SK-N-SH (cell line): ENCODE data around the gene FGF19. TPM values are rescaled to one million over a fixed set of nuclear protein-coding genes. Genes with fewer than 3 reads are reported as not detected.

Experiments
- CTCF ChIA-PET: fragments of 300-600, 350-600 bp; formaldehyde crosslinking; extraction: SDS; loops from one replicate; lab custom pipeline; 2021; lab: Yijun Ruan, JAX
- POLR2A ChIA-PET: fragments of 350-600 bp; sonication (Branson Sonifier 250); formaldehyde crosslinking; extraction: SDS; loops from one replicate; lab custom pipeline; 2020; ENCODE audit warnings: antibody characterized with exemption, inconsistent platforms; lab: Yijun Ruan, JAX
- DNase-seq: peaks from one replicate; pipeline ENCODE4 v3.0.0; 2012
- H2AFZ ChIP-seq: fragments of 200-600 bp; sonication (generic); 2 replicates; pipeline ENCODE4 v1.8.1; 2016; ENCODE audit warnings: antibody characterized with exemption, mild to moderate bottlenecking, low read depth
- H3F3A ChIP-seq: fragments of 200-600 bp; sonication (generic); replicated peaks from 2 replicates; pipeline ENCODE3; 2016; ENCODE audit warnings: antibody characterized with exemption, mild to moderate bottlenecking; ENCODE audit not compliant: insufficient read depth
- H3K27ac ChIP-seq, 2 experiments: fragments of 200-500 bp in 1 of 2; fragments of 200-600 bp in 1 of 2; sonication (Bioruptor generic) in 1 of 2; sonication (generic), shearing (Covaris generic) in 1 of 2; 2 replicates each; pipeline versions ENCODE4 v1.5.1 to v1.6.1; 2014 to 2016; ENCODE audit warnings: low read depth in 2 of 2, inconsistent platforms in 1 of 2, low read length in 1 of 2, mild to moderate bottlenecking in 1 of 2, mixed read lengths in 1 of 2
- H3K27me3 ChIP-seq: fragments of 200-600 bp; sonication (generic), shearing (Covaris generic); 2 replicates; pipeline ENCODE4 v1.6.1; 2016; ENCODE audit warnings: mixed run types; ENCODE audit not compliant: insufficient read depth
- H3K36me3 ChIP-seq, 2 experiments: fragments of 200-500 bp in 1 of 2; fragments of 200-600 bp in 1 of 2; sonication (Bioruptor generic) in 1 of 2; sonication (generic) in 1 of 2; replicated peaks in 1 of 2; 2 replicates each; pipeline versions ENCODE3 to v1.5.1; 2014 to 2016; ENCODE audit warnings: low read length in 1 of 2, mild to moderate bottlenecking in 1 of 2; ENCODE audit not compliant: insufficient read depth in 2 of 2, control insufficient read depth in 1 of 2
- H3K4me1 ChIP-seq, 2 experiments: fragments of 200-500 bp in 1 of 2; fragments of 200-600 bp in 1 of 2; sonication (Bioruptor generic) in 1 of 2; sonication (generic), shearing (Covaris generic) in 1 of 2; 2 replicates each; pipeline versions ENCODE4 v1.5.1 to v1.6.1; 2014 to 2016; ENCODE audit warnings: low read depth in 1 of 2, low read length in 1 of 2, mixed run types in 1 of 2; ENCODE audit not compliant: insufficient read depth in 2 of 2, control insufficient read depth in 1 of 2
- H3K4me2 ChIP-seq: fragments of 200-600 bp; sonication (generic), shearing (Covaris generic); 2 replicates; pipeline ENCODE4 v1.6.1; 2017; ENCODE audit warnings: mixed run types
- H3K4me3 ChIP-seq, 2 experiments: fragments of 200-500 bp in 1 of 2; fragments of 200-600 bp in 1 of 2; sonication (Bioruptor generic) in 1 of 2; sonication (generic), shearing (Covaris generic) in 1 of 2; 2 replicates each; pipeline versions ENCODE4 v1.5.1 to v1.8.1; 2014 to 2016; ENCODE audit warnings: low read depth in 2 of 2, inconsistent platforms in 1 of 2, low read length in 1 of 2, mild to moderate bottlenecking in 1 of 2, mixed read lengths in 1 of 2, moderate library complexity in 1 of 2
- H3K79me2 ChIP-seq: fragments of 200-600 bp; sonication (generic); 2 replicates; pipeline ENCODE4 v1.8.1; 2017; ENCODE audit warnings: mild to moderate bottlenecking; ENCODE audit not compliant: insufficient read depth
- H3K9ac ChIP-seq: fragments of 200-600 bp; sonication (generic); 2 replicates; pipeline ENCODE4 v1.6.1; 2017; ENCODE audit warnings: mixed run types
- H3K9me2 ChIP-seq: fragments of 200-600 bp; sonication (generic); 2 replicates; pipeline ENCODE4 v1.6.1; 2017; ENCODE audit warnings: mixed run types
- H3K9me3 ChIP-seq: fragments of 200-600 bp; sonication (generic); 2 replicates; pipeline ENCODE4 v1.6.1; 2017; ENCODE audit warnings: mixed run types, mild to moderate bottlenecking, moderate library complexity
- H4K20me1 ChIP-seq: fragments of 200-600 bp; sonication (generic); 2 replicates; pipeline ENCODE4 v1.6.1; 2017; ENCODE audit warnings: mild to moderate bottlenecking, mixed run types; ENCODE audit not compliant: insufficient read depth
- CHD2 ChIP-seq: fragments of 150-350 bp; IDR thresholded peaks from 2 replicates; pipeline ENCODE4 v1.6.1; 2018; ENCODE audit warnings: low read length; ENCODE audit not compliant: partially characterized antibody
- CTCF ChIP-seq: fragments of 200-600 bp; sonication (generic); IDR thresholded peaks from 2 replicates; pipeline ENCODE4 v1.6.1; 2017; ENCODE audit warnings: antibody characterized with exemption, mild to moderate bottlenecking, moderate library complexity
- EZH2phosphoT487 ChIP-seq: fragments of 200-600 bp; sonication (generic); IDR thresholded peaks from 2 replicates; pipeline ENCODE4 v1.6.1; 2017; ENCODE audit warnings: low read depth, mixed run types, mild to moderate bottlenecking, antibody characterized with exemption, moderate library complexity, borderline replicate concordance
- FOXM1 ChIP-seq: IDR thresholded peaks from 2 replicates; pipeline ENCODE4 v1.4.0; 2012; ENCODE audit warnings: low read depth, mild to moderate bottlenecking
- GABPA ChIP-seq: IDR thresholded peaks from 2 replicates; pipeline ENCODE4 v1.4.0; 2012; ENCODE audit warnings: low read depth, mild to moderate bottlenecking
- GATA2 ChIP-seq: sonication (generic); formaldehyde crosslinking; IDR thresholded peaks from 2 replicates; pipeline ENCODE4 v1.5.0; 2020; ENCODE audit warnings: mild to moderate bottlenecking, missing genetic modification reagents
- IRF3 ChIP-seq: fragments of 150-350 bp; IDR thresholded peaks from 2 replicates; pipeline ENCODE4 v1.6.1; 2016; ENCODE audit warnings: mild to moderate bottlenecking, low read depth, low read length
- MXI1 ChIP-seq: IDR thresholded peaks from 2 replicates; pipeline ENCODE4 v1.6.1; 2012; ENCODE audit warnings: mild to moderate bottlenecking, low read depth, low read length, improper control_type of control experiment
- NFIC ChIP-seq: IDR thresholded peaks from 2 replicates; pipeline ENCODE4 v1.4.0; 2012; ENCODE audit warnings: borderline replicate concordance
- RXRA ChIP-seq: IDR thresholded peaks from 2 replicates; pipeline ENCODE4 v1.4.0; 2012; ENCODE audit warnings: low read depth, mild to moderate bottlenecking, borderline replicate concordance
- SIN3A ChIP-seq: IDR thresholded peaks from 2 replicates; pipeline ENCODE4 v1.6.1; 2012; ENCODE audit warnings: low read depth, mild to moderate bottlenecking, low read length, moderate library complexity, borderline replicate concordance
- SMC3 ChIP-seq: IDR thresholded peaks from 2 replicates; pipeline ENCODE4 v1.6.1; 2012; ENCODE audit warnings: low read depth, low read length, improper control_type of control experiment
- TAF1 ChIP-seq: IDR thresholded peaks from 2 replicates; pipeline ENCODE4 v1.6.1; 2012; ENCODE audit warnings: low read depth, mild to moderate bottlenecking, low read length, moderate library complexity, borderline replicate concordance
- TEAD4 ChIP-seq: IDR thresholded peaks from 2 replicates; pipeline ENCODE4 v1.4.0; 2012; ENCODE audit warnings: mild to moderate bottlenecking, borderline replicate concordance; ENCODE audit not compliant: insufficient read depth
- USF1 ChIP-seq: IDR thresholded peaks from 2 replicates; pipeline ENCODE4 v1.4.0; 2012; ENCODE audit warnings: low read depth, borderline replicate concordance
- USF2 ChIP-seq: fragments of 150-350 bp; IDR thresholded peaks from 2 replicates; pipeline ENCODE4 v1.6.1; 2017; ENCODE audit warnings: antibody characterized with exemption, low read length, low read depth, borderline replicate concordance
- YY1 ChIP-seq: IDR thresholded peaks from 2 replicates; pipeline ENCODE4 v1.4.0; 2012; ENCODE audit warnings: low read depth, mild to moderate bottlenecking
- WGBS: methylation state at CpG from one replicate; pipeline ENCODE4 v1.1.6; 2017; ENCODE audit warnings: low lambda C conversion rate; 5-methylcytosine and 5-hydroxymethylcytosine counted together
- polyA plus RNA-seq, 3 experiments: library from polyadenylated mRNA; depleted of rRNA; stranded (reverse); fragments of >200 nt; gene quantifications; 2 replicates each; pipeline ENCODE4 v1.2.3, GENCODE V29; 2012

FGF19 gene
- polyA plus RNA-seq, 1 of the 3 experiments (the other 2 are of a cell fraction), result not detected

GRCh38 chr11:69662021-69662698, 41.7 kb downstream of the FGF19 start:
- Histone ChIP-seq H3K79me2 (no peaks in the 10 kb centered on the region), H3K9me3 (no peaks in the 10 kb centered on the region)
- CTCF ChIA-PET, result interaction anchor here (0.9 to 8.9 kb wide), 4 partner anchors 8 to 561 kb away, joined by 3 to 84 read pairs (median 46); no protein-coding TSS in a partner anchor
- 89% methylated on average over 15 of the region's 16 CpGs for WGBS
- TF ChIP-seq CHD2 (no peak), RXRA (no peak), SIN3A (no peak), GATA2 (CRISPR knock-in tag) (no peak), USF1 (no peak), CTCF (peak; percentile 34), TAF1 (no peak)
- TF ChIP-seq, all 33 proteins: peak for 1
- POLR2A ChIA-PET, result no interaction called here
- no peaks in the 10 kb centered on the region for H3K9me2 ChIP-seq
- H3K4me3 ChIP-seq, result no peak overlapping the region
- H2AFZ ChIP-seq, result no peak overlapping the region
- no peaks in the 10 kb centered on the region for H3K27me3 ChIP-seq
- H3K27ac ChIP-seq, result no peak overlapping the region
- no peaks in the 10 kb centered on the region for H4K20me1 ChIP-seq
- H3K4me2 ChIP-seq, result no peak overlapping the region
- DNase-seq, result peak; percentile 61
- H3K9ac ChIP-seq, result no peak overlapping the region
- no peaks in the 10 kb centered on the region for H3K4me1 ChIP-seq
- H3K36me3 ChIP-seq, result peaks cover under 1 to 31% of the 10 kb centered on the region in 2 experiments
- H3F3A ChIP-seq, result peaks cover 5% of the 10 kb centered on the region

GRCh38 chr11:69661413-69661715, 42.5 kb downstream of the FGF19 start:
- peaks cover 0 to 23% of the 10 kb centered on the region in 2 experiments for H3K36me3 ChIP-seq
- DNase-seq, result no peak
- ChIA-PET POLR2A (no interaction called here), CTCF (interaction anchor here (2.1 to 8.9 kb wide), 3 partner anchors 8 to 560 kb away, joined by 11 to 84 read pairs (median 80); no protein-coding TSS in a partner anchor)
- H4K20me1 ChIP-seq, result no peaks in the 10 kb centered on the region
- no peaks in the 10 kb centered on the region for H3K27me3 ChIP-seq
- no peak overlapping the region for H3K4me3 ChIP-seq
- no peaks in the 10 kb centered on the region for H3K79me2 ChIP-seq
- peaks cover 5% of the 10 kb centered on the region for H3F3A ChIP-seq
- H3K9ac ChIP-seq, result no peak overlapping the region
- TF ChIP-seq GABPA (no peak), IRF3 (no peak), NFIC (no peak), GATA2 (CRISPR knock-in tag) (no peak), TEAD4 (no peak), SMC3 (no peak), YY1 (no peak), MXI1 (no peak), EZH2phosphoT487 (no peak), USF2 (no peak), FOXM1 (no peak), TAF1 (no peak), RXRA (no peak)
- WGBS, result 92% methylated on average over 10 of the region's 10 CpGs
- H3K9me2 ChIP-seq, result no peaks in the 10 kb centered on the region
- no peak overlapping the region for H3K4me2 ChIP-seq
- no peak overlapping the region for H2AFZ ChIP-seq
- no peaks in the 10 kb centered on the region for H3K9me3 ChIP-seq
- H3K4me1 ChIP-seq, result no peaks in the 10 kb centered on the region
- no peak overlapping the region for H3K27ac ChIP-seq
